H9 (cell line): ENCODE measurements around the gene RADX. TPM values are rescaled to one million over a fixed set of nuclear protein-coding genes. Genes with fewer than 3 reads are reported as not detected.

Experiments used
- DNase-seq: peaks from one replicate; pipeline ENCODE4 v3.0.0-alpha.2; 2017
- H2AFZ ChIP-seq: one replicate; pipeline ENCODE4 v1.6.1; 2013; ENCODE audit warnings: mild to moderate bottlenecking, low read length, control low read depth, moderate library complexity
- H2AK5ac ChIP-seq: 2 replicates; pipeline ENCODE4 v1.6.1; 2013; ENCODE audit warnings: low read length, control low read depth, mixed read lengths; ENCODE audit not compliant: insufficient read length
- H2BK120ac ChIP-seq: one replicate; pipeline ENCODE4 v1.6.1; 2013; ENCODE audit warnings: low read depth, mild to moderate bottlenecking, low read length, control low read depth, inconsistent platforms; ENCODE audit not compliant: poor library complexity, severe bottlenecking
- H2BK12ac ChIP-seq: 2 replicates; pipeline ENCODE4 v1.6.1; 2013; ENCODE audit warnings: low read length, control low read depth, mixed read lengths, low read depth; ENCODE audit not compliant: insufficient read length
- H2BK15ac ChIP-seq: 2 replicates; pipeline ENCODE4 v1.6.1; 2013; ENCODE audit warnings: low read depth, low read length, control low read depth
- H2BK20ac ChIP-seq: one replicate; pipeline ENCODE4 v1.6.1; 2013; ENCODE audit warnings: low read depth, mild to moderate bottlenecking, low read length, control low read depth, inconsistent platforms; ENCODE audit not compliant: poor library complexity, severe bottlenecking
- H2BK5ac ChIP-seq: 2 replicates; pipeline ENCODE4 v1.6.1; 2013; ENCODE audit warnings: low read length, control low read depth, mixed read lengths; ENCODE audit not compliant: insufficient read length
- H3K14ac ChIP-seq: 2 replicates; pipeline ENCODE4 v1.6.1; 2013; ENCODE audit warnings: low read length, control low read depth; ENCODE audit not compliant: insufficient read depth
- H3K18ac ChIP-seq: 2 replicates; pipeline ENCODE4 v1.6.1; 2013; ENCODE audit warnings: low read depth, mild to moderate bottlenecking, mixed read lengths, low read length, control low read depth; ENCODE audit not compliant: insufficient read length
- H3K23ac ChIP-seq: 2 replicates; pipeline ENCODE4 v1.6.1; 2013; ENCODE audit warnings: low read length, control low read depth, mixed read lengths, low read depth; ENCODE audit not compliant: insufficient read length
- H3K23me2 ChIP-seq: 2 replicates; pipeline ENCODE4 v1.6.1; 2013; ENCODE audit warnings: low read depth, mild to moderate bottlenecking, mixed read lengths, low read length, control low read depth; ENCODE audit not compliant: insufficient read length, poor library complexity, severe bottlenecking
- H3K27ac ChIP-seq: 2 replicates; pipeline ENCODE4 v1.5.1; 2013; ENCODE audit warnings: low read length, control low read depth, mixed read lengths, low read depth; ENCODE audit not compliant: insufficient read length
- H3K27me3 ChIP-seq: 2 replicates; pipeline ENCODE4 v1.6.1; 2013; ENCODE audit warnings: low read length, control low read depth, inconsistent platforms; ENCODE audit not compliant: insufficient read depth
- H3K4ac ChIP-seq: 2 replicates; pipeline ENCODE4 v1.6.1; 2013; ENCODE audit warnings: low read depth, mild to moderate bottlenecking, control low read depth, inconsistent platforms, low read length, moderate library complexity
- H3K4me1 ChIP-seq: 2 replicates; pipeline ENCODE4 v1.6.1; 2013; ENCODE audit warnings: low read length, control low read depth, inconsistent platforms; ENCODE audit not compliant: insufficient read depth
- H3K4me2 ChIP-seq: 2 replicates; pipeline ENCODE4 v1.6.1; 2013; ENCODE audit warnings: low read length, control low read depth, mixed read lengths; ENCODE audit not compliant: insufficient read length, insufficient read depth
- H3K56ac ChIP-seq: 2 replicates; pipeline ENCODE4 v1.6.1; 2013; ENCODE audit warnings: low read depth, mild to moderate bottlenecking, mixed read lengths, low read length, control low read depth; ENCODE audit not compliant: insufficient read length
- H3K79me1 ChIP-seq: 2 replicates; pipeline ENCODE4 v1.6.1; 2013; ENCODE audit warnings: low read depth, mild to moderate bottlenecking, moderate library complexity, low read length, control low read depth, inconsistent platforms; ENCODE audit not compliant: insufficient read depth, poor library complexity, severe bottlenecking
- H3K79me2 ChIP-seq: 2 replicates; pipeline ENCODE4 v1.6.1; 2013; ENCODE audit warnings: low read length, control low read depth, inconsistent platforms; ENCODE audit not compliant: insufficient read depth
- H3K9ac ChIP-seq: 2 replicates; pipeline ENCODE4 v1.6.1; 2013; ENCODE audit warnings: low read length, control low read depth, mixed read lengths; ENCODE audit not compliant: insufficient read length; ENCODE audit errors: extremely low read depth
- H3K9me3 ChIP-seq: one replicate; pipeline ENCODE4 v1.6.1; 2013; ENCODE audit warnings: low read depth, low read length, inconsistent platforms; ENCODE audit not compliant: control insufficient read depth
- H3T11ph ChIP-seq: one replicate; pipeline ENCODE4 v1.6.1; 2013; ENCODE audit warnings: mild to moderate bottlenecking, low read length, control low read depth, inconsistent platforms
- H4K20me1 ChIP-seq: one replicate; pipeline ENCODE4 v1.6.1; 2013; ENCODE audit not compliant: control insufficient read depth, insufficient read length, insufficient read depth
- H4K5ac ChIP-seq: 2 replicates; pipeline ENCODE4 v1.6.1; 2013; ENCODE audit warnings: low read depth, mild to moderate bottlenecking, mixed read lengths, low read length, control low read depth; ENCODE audit not compliant: insufficient read length
- H4K8ac ChIP-seq: replicated peaks from 2 replicates; pipeline ENCODE4 v1.6.1; 2013; ENCODE audit warnings: low read length, control low read depth, mixed read lengths, low read depth; ENCODE audit not compliant: insufficient read length
- H4K91ac ChIP-seq: 2 replicates; pipeline ENCODE4 v1.6.1; 2013; ENCODE audit warnings: low read depth, mild to moderate bottlenecking, moderate library complexity, mixed read lengths, low read length, control low read depth; ENCODE audit not compliant: insufficient read length
- H3K27ac Mint-ChIP-seq, 3 experiments: 2 replicates in 2 of 3; 3 replicates in 1 of 3; pipeline ENCODE4 v1.8.0; 2020 to 2021; ENCODE audit warnings: mixed read lengths in 3 of 3, mild to moderate bottlenecking in 1 of 3, moderate library complexity in 1 of 3
- H3K27me3 Mint-ChIP-seq: 2 replicates; pipeline ENCODE4 v1.8.0; 2021; ENCODE audit warnings: low read depth, mild to moderate bottlenecking, moderate library complexity, mixed read lengths
- H3K36me3 Mint-ChIP-seq, 3 experiments: 2 replicates in 2 of 3; 3 replicates in 1 of 3; pipeline ENCODE4 v1.8.0; 2020 to 2021; ENCODE audit warnings: low read depth in 3 of 3, mixed read lengths in 3 of 3; ENCODE audit not compliant: insufficient read depth in 1 of 3
- H3K4me1 Mint-ChIP-seq, 2 experiments: 2 replicates each; pipeline ENCODE4 v1.8.0; 2020; ENCODE audit warnings: mixed read lengths in 2 of 2
- H3K4me3 Mint-ChIP-seq, 2 experiments: 2 replicates in 1 of 2; 3 replicates in 1 of 2; pipeline ENCODE4 v1.8.0; 2020 to 2021; ENCODE audit warnings: mild to moderate bottlenecking in 2 of 2, mixed read lengths in 2 of 2, moderate library complexity in 1 of 2
- H3K9me3 Mint-ChIP-seq, 2 experiments: 2 replicates in 1 of 2; 3 replicates in 1 of 2; pipeline ENCODE4 v1.8.0; 2020; ENCODE audit warnings: mild to moderate bottlenecking in 2 of 2, mixed read lengths in 2 of 2, moderate library complexity in 1 of 2
- total RNA-seq: library from RNA; stranded (reverse); gene quantifications from 2 replicates; pipeline ENCODE4 v1.2.1, GENCODE V29; 2021
- TF ChIP-seq, protein P1 (sequence below): fragments of 200-600 bp; sonication (generic); conservative IDR thresholded peaks from 3 replicates; pipeline ENCODE4 v1.8.0; 2021; ENCODE audit warnings: antibody characterized with exemption, mild to moderate bottlenecking

RADX gene
- total RNA-seq, 1 experiment from 2014 or later = 1.5 TPM

- H3K18ac ChIP-seq = no peak overlapping the region
- H4K91ac ChIP-seq = no peak overlapping the region
- H2BK5ac ChIP-seq = no peak overlapping the region
- H2BK20ac ChIP-seq = no peak overlapping the region
- no peak overlapping the region for H3K27ac Mint-ChIP-seq
- no peak overlapping the region for H2BK120ac ChIP-seq
- H3K79me1 ChIP-seq = no peaks in the 10 kb centered on the region
- no peak overlapping the region for H3K23ac ChIP-seq
- no peak overlapping the region for H3K56ac ChIP-seq
- H3K9me3 ChIP-seq = no peaks in the 10 kb centered on the region
- H3K4ac ChIP-seq = no peak overlapping the region
- H3K4me3 Mint-ChIP-seq = no peak overlapping the region
- no peaks in the 10 kb centered on the region for H3K27me3 ChIP-seq
- no peak overlapping the region for H4K5ac ChIP-seq
- no peak overlapping the region for H3K27ac ChIP-seq
- no peaks in the 10 kb centered on the region for H3K36me3 Mint-ChIP-seq
- H3K23me2 ChIP-seq = no peaks in the 10 kb centered on the region
- H2BK12ac ChIP-seq = no peak overlapping the region
- H4K8ac ChIP-seq = no peak overlapping the region
- no peak overlapping the region for H2BK15ac ChIP-seq
- no peak overlapping the region for H3T11ph ChIP-seq
- H3K79me2 ChIP-seq = no peaks in the 10 kb centered on the region
- H3K9me3 Mint-ChIP-seq = peaks cover 0 to 37% of the 10 kb centered on the region in 2 experiments; a peak in 2 of 5 replicates
- no peak for DNase-seq
- H3K9ac ChIP-seq = no peak overlapping the region
- H2AK5ac ChIP-seq = no peak overlapping the region
- H4K20me1 ChIP-seq = no peaks in the 10 kb centered on the region
- H3K4me2 ChIP-seq = no peak overlapping the region
- H3K27me3 Mint-ChIP-seq = no peaks in the 10 kb centered on the region
- H3K4me1 Mint-ChIP-seq = no peaks in the 10 kb centered on the region
- TF ChIP-seq, protein P1, sequence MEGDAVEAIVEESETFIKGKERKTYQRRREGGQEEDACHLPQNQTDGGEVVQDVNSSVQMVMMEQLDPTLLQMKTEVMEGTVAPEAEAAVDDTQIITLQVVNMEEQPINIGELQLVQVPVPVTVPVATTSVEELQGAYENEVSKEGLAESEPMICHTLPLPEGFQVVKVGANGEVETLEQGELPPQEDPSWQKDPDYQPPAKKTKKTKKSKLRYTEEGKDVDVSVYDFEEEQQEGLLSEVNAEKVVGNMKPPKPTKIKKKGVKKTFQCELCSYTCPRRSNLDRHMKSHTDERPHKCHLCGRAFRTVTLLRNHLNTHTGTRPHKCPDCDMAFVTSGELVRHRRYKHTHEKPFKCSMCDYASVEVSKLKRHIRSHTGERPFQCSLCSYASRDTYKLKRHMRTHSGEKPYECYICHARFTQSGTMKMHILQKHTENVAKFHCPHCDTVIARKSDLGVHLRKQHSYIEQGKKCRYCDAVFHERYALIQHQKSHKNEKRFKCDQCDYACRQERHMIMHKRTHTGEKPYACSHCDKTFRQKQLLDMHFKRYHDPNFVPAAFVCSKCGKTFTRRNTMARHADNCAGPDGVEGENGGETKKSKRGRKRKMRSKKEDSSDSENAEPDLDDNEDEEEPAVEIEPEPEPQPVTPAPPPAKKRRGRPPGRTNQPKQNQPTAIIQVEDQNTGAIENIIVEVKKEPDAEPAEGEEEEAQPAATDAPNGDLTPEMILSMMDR = no peak
- H3K4me1 ChIP-seq = no peaks in the 10 kb centered on the region
- H2AFZ ChIP-seq = no peak overlapping the region
- no peak overlapping the region for H3K14ac ChIP-seq
These were observed 15.0 kb downstream of the RADX start for GRCh38 chrX:106626789-106627188.
